ENCODE measurements around the gene APOBEC4.

APOBEC4 gene

DNA sequence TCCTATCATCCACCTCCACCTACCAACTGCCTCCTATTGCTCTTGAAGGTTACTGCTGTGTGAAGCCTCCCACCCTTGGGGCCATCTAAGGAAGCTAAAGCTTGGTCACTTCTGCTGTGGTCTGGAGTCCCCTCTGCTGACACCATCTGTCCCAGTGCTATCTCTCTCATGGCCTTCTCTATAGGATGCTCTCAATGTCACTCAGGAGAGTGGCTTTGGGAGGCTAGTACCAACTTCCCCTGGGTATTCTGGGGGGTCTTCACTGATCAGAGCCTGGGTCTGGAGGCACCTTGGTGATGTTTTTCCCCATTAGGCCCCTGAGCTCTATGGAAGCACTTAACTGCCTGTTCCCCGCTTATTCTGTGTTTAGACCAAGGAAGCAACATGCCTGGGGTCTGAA is 50.6 kb downstream of the APOBEC4 start:
- DNase-seq (ENCODE audit: low spot score), result no peak

DNA sequence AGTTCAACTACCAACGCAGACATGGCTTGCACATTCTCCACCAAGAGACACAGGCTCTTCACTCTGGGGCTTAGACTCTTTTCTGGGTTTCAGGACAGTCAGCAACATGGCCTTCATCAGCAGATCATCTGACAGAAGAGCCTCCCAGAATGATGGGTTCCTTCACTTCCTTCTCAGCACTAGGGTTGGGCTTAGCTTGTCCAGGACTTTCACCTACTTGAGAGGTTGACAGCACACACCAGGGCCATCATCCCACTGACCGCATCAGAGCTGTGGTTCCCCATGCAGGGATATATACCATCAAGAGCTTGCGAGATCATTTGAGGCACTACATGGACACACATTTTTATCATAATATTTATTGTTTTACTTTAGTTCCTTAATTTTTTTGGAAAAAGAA is 52.5 kb downstream of the APOBEC4 start:
- DNase-seq (ENCODE audit: low spot score), result no peak

DNA sequence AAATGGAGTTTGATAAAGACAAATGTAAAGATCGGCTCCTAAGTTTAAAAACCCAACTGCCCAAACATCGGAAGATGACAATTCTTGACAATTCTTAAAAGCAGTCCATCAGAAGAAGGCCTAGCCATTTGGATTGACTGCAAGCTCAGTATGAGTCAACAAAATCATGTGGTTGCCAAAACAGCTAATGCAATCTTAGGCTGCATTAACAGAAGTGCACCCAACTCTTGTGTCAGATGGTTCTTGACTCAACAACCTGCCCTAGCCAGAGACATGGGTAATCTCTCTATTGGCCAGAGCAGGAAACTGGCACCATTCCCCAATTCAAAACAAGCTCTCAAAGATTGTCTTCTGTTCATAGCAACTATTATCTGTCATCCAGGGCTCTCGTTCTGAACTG is 53.0 kb downstream of the APOBEC4 start:
- DNase-seq (ENCODE audit: low spot score), result no peak

DNA sequence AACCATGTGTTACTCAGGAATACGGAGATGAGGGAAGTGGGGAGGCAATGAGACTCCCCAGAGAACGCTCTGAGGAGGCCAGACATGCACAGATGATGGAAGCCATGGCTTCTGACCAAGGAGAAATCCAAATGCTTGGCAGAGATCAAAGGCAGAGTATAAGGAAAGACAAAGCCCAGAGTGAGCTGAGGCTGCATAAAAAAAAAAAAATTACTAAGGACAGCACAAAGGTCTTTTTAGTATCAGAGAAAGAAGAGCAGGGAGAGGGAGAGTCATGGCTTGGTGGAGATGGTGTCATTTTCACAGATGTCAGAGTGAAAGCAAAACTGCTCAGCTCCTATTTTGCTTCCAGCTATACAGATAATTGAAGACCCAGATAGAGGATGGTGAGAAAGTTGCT is 54.7 kb downstream of the APOBEC4 start:
- no peak for DNase-seq (ENCODE audit: low spot score)

DNA sequence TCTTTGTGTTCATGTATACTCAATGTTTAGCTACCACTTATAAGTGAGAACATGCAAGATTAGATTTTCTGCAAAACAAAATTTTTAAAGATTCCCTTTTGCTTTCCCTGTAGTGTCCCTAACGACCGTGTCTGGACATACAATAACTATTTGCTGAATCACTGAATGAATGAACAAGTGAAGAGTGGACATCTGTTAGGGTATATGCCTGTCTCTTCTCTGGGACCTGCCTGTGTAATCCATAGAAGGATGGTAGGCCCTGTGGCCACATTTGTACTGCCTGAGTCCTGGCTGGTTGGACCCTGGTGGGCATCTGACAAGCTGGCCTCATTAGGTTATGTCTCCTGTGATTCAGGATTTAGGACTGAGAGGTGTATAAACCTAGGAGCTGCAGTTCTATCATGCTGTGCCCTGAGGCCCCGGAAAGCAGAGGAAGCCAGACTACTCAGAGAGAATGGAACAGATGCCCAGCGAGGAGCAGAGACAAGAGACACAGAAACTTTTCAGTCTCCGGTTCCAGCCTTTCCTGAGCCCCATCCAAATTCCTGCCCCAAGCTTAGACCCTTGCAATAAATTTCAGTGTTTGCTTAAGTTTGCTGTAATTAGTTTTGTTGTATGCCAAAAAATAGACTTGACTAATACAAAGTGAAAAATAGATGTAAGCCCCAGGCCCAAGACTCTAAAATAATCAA is 55.3 kb downstream of the APOBEC4 start:
- DNase-seq (ENCODE audit: low spot score), result no peak

DNA sequence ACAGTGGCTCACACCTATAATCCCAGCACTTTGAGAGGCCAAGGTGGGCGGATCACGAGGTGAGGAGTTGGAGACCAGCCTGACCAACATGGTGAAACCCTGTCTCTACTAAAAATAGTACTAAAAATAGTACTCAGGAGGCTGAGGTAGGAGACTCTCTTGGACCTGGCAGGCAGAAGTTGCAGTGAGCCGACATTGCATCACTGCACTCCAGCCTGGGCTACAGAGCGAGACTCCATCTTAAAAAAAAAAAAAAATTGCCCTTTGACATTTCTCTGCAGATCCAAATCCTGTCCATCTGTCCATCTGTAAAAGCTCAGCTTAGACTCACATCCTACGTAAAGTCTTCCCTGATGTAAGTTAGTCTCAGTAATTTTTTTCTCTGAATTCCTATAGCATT is 56.6 kb downstream of the APOBEC4 start:
- DNase-seq (ENCODE audit: low spot score), result no peak
